Pancreas (tissue), 10 donors: ENCODE data around the gene RAET1E. TPM values are rescaled to one million over a fixed set of nuclear protein-coding genes. Genes with fewer than 3 reads are reported as not detected.

Experiments used
- ATAC-seq, 4 donors: fragments of 200-7000 bp; cut with Tn5 transposase; one replicate each; pipeline versions ENCODE4 v1.8.0 to v1.9.1; 2020; ENCODE audit warnings: mild to moderate bottlenecking in 4 of 4, moderate library complexity in 4 of 4
- DNase-seq, 6 donors: peaks; one replicate each; pipeline ENCODE4 v3.0.0-alpha.2; 2020
- FAIRE-seq: peaks from 2 replicates; lab custom pipeline; 2012; peaks lifted over from hg19 to GRCh38; lab: Jason Lieb, UNC
- H3K27ac ChIP-seq, 4 donors: fragments of 200-600 bp; sonication (generic); 1 replicate in 3 of 4; 2 replicates in 1 of 4; pipeline versions ENCODE4 v1.5.0 to v1.8.0; 2020
- H3K27me3 ChIP-seq, 4 donors: fragments of 200-600 bp; one replicate each; pipeline ENCODE4 v1.8.0; 2021
- H3K36me3 ChIP-seq, 3 donors: fragments of 200-600 bp; sonication (generic) in 1 of 3; one replicate each; pipeline versions ENCODE4 v1.5.0 to v1.8.0; 2020 to 2021
- H3K4me1 ChIP-seq, 3 donors: fragments of 200-600 bp; one replicate each; pipeline ENCODE4 v1.8.0; 2021
- H3K4me3 ChIP-seq, 4 donors: fragments of 200-600 bp; sonication (generic) in 2 of 4; one replicate each; pipeline versions ENCODE4 v1.5.0 to v1.8.0; 2020 to 2021
- H3K9me3 ChIP-seq, 4 donors: fragments of 200-600 bp; one replicate each; pipeline ENCODE4 v1.8.0; 2021
- WGBS, 2 donors: extraction: QIAGEN DNeasy Blood & Tissue Kit; methylation state at CpG; one replicate each; pipeline ENCODE4 v1.1.7; 2013; 5-methylcytosine and 5-hydroxymethylcytosine counted together
- intact Hi-C, 3 donors: fragments of 100-400 bp; cut with DNase I; formaldehyde crosslinking; loops; one replicate each; pipeline versions ENCODE4 v1.11.1 to v1.14.2; 2022
- polyA plus RNA-seq, 2 donors: library from polyadenylated mRNA; stranded (reverse); fragments of 200-250 nt; gene quantifications; one replicate each; pipeline ENCODE4 v1.2.3, GENCODE V29; 2013
- total RNA-seq, 6 donors: library from RNA; stranded (reverse); fragmentation: NEBNext Ultra II Directional in 4 of 6; extraction: Animal tissue kit (Norgen Biotek cat#: 25700) in 4 of 6; gene quantifications; one replicate each; pipeline versions ENCODE4 v1.2.1 to v1.2.4, GENCODE V29; 2021 to 2023
- TF ChIP-seq, protein P1 (sequence below), 4 donors: fragments of 200-600 bp; sonication (generic) in 3 of 4; IDR thresholded peaks; one replicate each; pipeline versions ENCODE4 v1.5.0 to v1.8.0; 2021; ENCODE audit warnings: antibody characterized with exemption in 4 of 4
- donor health status: healthy with polysubstance abuse.
- donor health status: DM: no; HTN: no; CAD: no; lungs with moderate emphysema.
- donor health status: DM: no; HTN: no; CAD: no.
- donor health status: control.
- donor health status: control.
- donor health status: Bipolar disorder and iron deficiency.
- donor health status: DM: yes; HTN: yes; CAD: no.
- donor health status: DM: no; HTN: no; CAD: no.
- donor health status: DM: no; HTN: no; CAD: no.
- donor health status: DM: yes; HTN: yes; CAD: no.

RAET1E gene
- total and polyA plus RNA-seq, 8 donors = 0.09 TPM; not detected in 7

DNA sequence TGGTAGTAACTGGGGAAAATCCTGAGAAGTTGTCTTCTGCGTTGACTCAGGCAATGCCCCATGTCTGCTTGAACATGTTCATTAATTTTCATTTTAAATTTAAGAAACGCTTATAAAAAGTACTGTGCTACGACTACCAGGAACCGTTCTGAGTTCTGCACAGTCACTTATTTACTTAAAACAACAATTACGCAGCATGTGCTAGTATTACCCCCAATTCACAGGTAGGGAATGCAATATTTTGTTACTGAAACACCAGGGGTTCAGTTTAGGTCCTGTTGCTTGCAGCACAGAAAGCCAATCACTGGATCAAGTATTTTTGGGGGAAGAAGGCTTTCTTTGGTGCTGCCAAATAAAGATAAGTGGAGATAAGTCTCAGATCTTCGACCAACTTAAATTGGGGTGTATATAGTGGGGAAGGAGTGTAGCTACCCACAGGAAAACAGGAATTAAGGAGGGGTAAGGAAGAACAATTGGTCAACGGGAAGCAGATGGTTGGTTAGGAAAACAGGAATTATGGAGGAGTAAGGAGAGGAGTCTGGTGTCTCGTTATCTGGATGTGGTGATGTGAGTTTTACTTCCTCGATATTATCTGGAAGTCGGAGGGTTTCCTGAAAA lies 28.5 kb downstream of the RAET1E start:
- intact Hi-C loops = loop anchor here in 1 of 3 donors (10.0 kb wide), 1 partner anchor 135 kb away; no protein-coding TSS in a partner anchor
- Histone ChIP-seq H3K27ac (no peak overlapping the region), H3K4me3 (no peak overlapping the region), H3K9me3 (no peaks in the 10 kb centered on the region), H3K36me3 (no peaks in the 10 kb centered on the region), H3K4me1 (no peaks in the 10 kb centered on the region), H3K27me3 (no peaks in the 10 kb centered on the region)
- FAIRE-seq (no peak), ATAC-seq (no peak), DNase-seq (no peak)
- 83 to 91% methylated on average over 10 of the region's 10 CpGs for WGBS, 2 donors
- TF ChIP-seq, protein P1, sequence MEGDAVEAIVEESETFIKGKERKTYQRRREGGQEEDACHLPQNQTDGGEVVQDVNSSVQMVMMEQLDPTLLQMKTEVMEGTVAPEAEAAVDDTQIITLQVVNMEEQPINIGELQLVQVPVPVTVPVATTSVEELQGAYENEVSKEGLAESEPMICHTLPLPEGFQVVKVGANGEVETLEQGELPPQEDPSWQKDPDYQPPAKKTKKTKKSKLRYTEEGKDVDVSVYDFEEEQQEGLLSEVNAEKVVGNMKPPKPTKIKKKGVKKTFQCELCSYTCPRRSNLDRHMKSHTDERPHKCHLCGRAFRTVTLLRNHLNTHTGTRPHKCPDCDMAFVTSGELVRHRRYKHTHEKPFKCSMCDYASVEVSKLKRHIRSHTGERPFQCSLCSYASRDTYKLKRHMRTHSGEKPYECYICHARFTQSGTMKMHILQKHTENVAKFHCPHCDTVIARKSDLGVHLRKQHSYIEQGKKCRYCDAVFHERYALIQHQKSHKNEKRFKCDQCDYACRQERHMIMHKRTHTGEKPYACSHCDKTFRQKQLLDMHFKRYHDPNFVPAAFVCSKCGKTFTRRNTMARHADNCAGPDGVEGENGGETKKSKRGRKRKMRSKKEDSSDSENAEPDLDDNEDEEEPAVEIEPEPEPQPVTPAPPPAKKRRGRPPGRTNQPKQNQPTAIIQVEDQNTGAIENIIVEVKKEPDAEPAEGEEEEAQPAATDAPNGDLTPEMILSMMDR (IDR thresholded peaks at IDR 0.05) = no peak

DNA sequence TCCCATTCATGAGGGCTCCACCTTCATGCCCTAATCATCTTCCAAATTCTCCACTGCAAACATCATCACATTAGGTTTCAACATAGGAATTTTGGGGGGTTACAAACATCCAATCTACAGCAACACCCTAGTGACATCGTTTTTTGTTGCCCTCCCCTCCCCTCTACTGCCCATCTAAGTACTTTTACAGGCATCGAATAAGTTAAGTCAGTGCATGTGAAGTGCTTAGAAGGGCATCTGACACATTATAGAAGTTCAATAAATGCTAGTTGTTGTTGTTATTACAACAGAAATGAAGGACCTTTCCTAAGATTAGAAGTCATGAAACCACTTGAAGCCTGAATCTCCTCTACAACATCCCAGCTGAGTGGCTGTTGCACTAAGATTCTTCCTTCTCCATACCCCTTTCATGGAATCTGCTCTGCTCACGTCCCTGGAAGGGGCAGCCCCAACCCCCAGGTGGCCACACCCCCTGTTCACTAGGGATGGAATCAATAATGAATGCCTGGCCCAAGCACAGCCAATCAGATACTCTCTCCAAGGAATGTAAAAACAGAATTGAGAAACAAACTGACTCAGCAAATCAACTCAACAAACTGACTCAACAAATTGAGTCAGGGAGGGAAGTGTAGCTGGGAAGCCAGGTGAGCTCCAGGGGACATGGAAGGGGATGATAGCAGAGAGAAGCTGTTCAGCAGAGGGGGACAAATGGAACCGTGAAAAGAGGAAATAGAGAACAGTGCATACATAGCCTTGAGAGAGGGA lies 29.9 kb downstream of the RAET1E start:
- Histone ChIP-seq H3K4me1 (no peaks in the 10 kb centered on the region), H3K4me3 (no peak overlapping the region), H3K27me3 (no peaks in the 10 kb centered on the region), H3K9me3 (no peaks in the 10 kb centered on the region), H3K36me3 (no peaks in the 10 kb centered on the region), H3K27ac (no peak overlapping the region)
- 42 to 45% methylated on average over 4 of the region's 4 CpGs for WGBS, 2 donors
- TF ChIP-seq, protein P1 (IDR thresholded peaks at IDR 0.05) = no peak
- FAIRE-seq (no peak), DNase-seq (peak in 1 of 6 donors; percentile 25), ATAC-seq (no peak)
- intact Hi-C loops = loop anchor here in 1 of 3 donors (10.0 kb wide), 1 partner anchor 133 kb away; no protein-coding TSS in a partner anchor

DNA sequence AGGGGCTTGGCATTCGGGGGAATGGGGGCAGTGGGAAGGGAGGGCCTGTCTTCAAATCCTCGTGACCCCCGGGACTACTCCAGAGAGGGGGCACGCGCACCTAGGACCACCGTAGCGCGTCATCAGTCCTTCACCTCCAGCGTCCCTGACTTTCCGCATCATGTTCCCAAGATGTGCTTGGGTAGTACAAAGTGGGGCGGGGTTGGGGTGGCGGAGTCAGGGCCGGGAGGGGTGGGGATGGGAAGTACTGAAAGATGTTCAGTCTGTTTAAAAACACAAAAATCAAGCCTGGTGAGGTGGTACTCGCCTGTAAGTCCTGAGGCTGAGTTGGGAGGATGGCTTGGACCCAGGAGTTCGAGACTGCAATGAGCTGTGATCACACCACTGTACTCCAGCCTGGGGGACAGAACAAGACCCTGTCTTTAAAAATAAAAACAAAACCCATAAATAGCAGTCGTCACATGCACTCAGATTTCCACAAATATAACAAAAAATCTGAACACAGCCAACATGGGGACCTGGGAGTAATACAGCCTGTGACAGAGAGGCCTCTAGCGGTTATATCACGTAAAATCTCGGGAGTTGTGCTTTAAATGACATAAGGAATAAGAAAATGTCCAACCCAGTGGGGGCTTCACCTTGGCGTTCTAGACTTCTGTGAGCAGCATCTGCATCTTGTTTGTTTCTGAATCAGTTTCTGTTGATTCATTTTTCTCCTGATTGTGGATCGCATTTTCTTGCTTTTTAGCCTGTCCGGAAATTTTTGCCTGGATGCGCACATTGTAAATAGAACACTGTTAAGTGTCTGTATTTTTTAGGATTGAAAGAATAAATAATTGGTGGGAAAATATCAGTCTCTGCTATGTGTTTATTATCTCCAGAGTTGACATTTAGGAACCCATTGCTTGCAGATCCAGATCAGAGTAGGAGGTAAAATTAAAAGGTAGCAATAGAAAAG lies 33.1 kb downstream of the RAET1E start:
- WGBS, 2 donors = 10 to 11% methylated on average over 23 of the region's 23 CpGs
- peak overlapping the region; percentile 63 to 86 (median 75) for H3K4me3 ChIP-seq
- H3K4me1 ChIP-seq = peaks cover 0 to 15% (median 2%) of the 10 kb centered on the region in 3 donors
- no peaks in the 10 kb centered on the region for H3K36me3 ChIP-seq
- no peaks in the 10 kb centered on the region for H3K9me3 ChIP-seq
- intact Hi-C loops = loop anchor here in 1 of 3 donors (10.0 kb wide), 1 partner anchor 130 kb away; no protein-coding TSS in a partner anchor
- DNase-seq (peak in 3 of 6 donors; percentile 44 to 49 (median 45)), ATAC-seq (peak; percentile 47 to 75 (median 61)), FAIRE-seq (no peak)
- H3K27ac ChIP-seq = peak overlapping the region; percentile 94 to 96 (median 94)
- H3K27me3 ChIP-seq = no peaks in the 10 kb centered on the region
- TF ChIP-seq, protein P1 (IDR thresholded peaks at IDR 0.05) = peak in 3 of 4 donors; percentile 30 to 59 (median 54)

DNA sequence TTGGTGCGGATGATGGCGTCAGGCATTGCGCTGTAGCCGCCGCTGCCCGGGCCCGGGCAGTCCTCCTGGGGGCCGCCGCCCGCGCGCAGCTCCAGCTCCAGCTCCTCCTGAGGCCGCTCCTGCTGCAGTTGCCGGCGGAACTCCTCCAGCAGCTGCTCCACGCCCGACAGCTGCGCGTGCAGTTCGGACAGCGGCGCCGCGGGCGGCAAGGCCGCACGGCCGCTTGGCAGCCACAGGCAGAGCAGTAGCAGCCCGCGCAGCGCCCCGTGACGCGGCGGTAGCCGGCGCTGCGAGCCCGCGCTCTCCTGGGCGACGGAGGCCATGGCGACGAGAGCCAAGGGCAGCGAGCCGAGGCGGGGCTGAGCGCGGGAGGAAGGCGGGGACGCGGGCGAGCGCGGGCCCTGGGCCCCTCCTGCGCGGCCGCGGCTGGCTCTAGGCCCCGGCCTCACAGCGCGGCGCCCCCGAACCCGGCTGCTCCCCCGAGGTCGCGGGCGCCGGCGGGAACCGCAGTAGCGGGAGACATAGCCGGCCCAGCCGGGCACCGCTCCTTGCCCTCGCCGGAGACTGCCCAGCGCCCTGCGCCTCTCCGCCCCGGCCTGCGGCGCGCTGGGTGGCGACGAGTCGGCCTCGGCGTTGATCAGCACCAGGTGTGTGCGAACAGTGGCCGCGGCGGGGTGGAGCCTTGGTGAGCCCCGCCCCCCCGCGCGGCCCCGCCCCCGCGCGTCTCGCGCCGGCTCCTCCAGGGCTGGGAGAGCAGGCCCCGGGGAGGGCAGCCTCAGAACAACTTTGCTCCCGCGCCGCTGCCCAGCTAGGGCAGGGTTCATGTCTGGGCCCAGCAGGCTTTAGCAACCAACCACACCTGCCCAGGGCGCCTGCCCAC lies 34.0 kb downstream of the RAET1E start, which contains the start of gene LRP11:
TSS of gene LRP11 (minus strand) at position 662 of the 880 bp plus-strand sequence. CDS start at position 323, 339 bp downstream.
- Histone ChIP-seq H3K9me3 (no peaks in the 10 kb centered on the region), H3K27ac (peak within 1 kb of the TSS; percentile 94 to 96 (median 94)), H3K4me1 (peaks cover 0 to 22% (median 10%) of the 10 kb centered on the region in 3 donors), H3K27me3 (no peaks in the 10 kb centered on the region), H3K4me3 (peak within 1 kb of the TSS; percentile 63 to 86 (median 75)), H3K36me3 (no peaks in the 10 kb centered on the region)
- 0 to 1% methylated on average over 35 to 110 of the region's 110 CpGs for WGBS, 2 donors
- peak; percentile 88 to 93 (median 89) for ATAC-seq
- TF ChIP-seq, protein P1 (IDR thresholded peaks at IDR 0.05) = no peak
- DNase-seq = peak; percentile 87 to 95 (median 90)
- no peak for FAIRE-seq
- intact Hi-C loops = loop anchor here in 1 of 3 donors (10.0 kb wide), 1 partner anchor 129 kb away; no protein-coding TSS in a partner anchor
